ENCODE results near the gene RXFP2.

RXFP2 gene

DNA sequence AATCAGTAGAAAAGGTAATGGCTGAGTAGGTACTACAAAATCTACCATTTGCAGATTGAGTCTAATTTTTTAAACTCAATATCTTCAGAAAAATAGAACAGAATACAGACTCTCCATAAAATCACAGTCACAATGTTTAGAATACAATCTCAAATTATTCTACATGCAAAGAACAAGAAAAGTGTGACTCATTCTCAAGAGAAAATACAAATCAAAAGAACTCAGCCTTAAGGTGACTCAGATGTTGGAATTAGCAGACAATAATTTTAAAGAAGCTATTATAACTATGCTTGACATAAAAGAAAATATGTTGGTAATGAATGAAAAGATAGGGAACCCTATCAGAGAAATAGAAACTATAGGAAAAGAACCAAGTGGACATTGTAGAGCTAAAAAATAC lies 78.9 kb downstream of the RXFP2 start:
- in situ Hi-C loops (cut with MboI; ENCODE audit: low sequenced_read_pairs) = no loop called here

DNA sequence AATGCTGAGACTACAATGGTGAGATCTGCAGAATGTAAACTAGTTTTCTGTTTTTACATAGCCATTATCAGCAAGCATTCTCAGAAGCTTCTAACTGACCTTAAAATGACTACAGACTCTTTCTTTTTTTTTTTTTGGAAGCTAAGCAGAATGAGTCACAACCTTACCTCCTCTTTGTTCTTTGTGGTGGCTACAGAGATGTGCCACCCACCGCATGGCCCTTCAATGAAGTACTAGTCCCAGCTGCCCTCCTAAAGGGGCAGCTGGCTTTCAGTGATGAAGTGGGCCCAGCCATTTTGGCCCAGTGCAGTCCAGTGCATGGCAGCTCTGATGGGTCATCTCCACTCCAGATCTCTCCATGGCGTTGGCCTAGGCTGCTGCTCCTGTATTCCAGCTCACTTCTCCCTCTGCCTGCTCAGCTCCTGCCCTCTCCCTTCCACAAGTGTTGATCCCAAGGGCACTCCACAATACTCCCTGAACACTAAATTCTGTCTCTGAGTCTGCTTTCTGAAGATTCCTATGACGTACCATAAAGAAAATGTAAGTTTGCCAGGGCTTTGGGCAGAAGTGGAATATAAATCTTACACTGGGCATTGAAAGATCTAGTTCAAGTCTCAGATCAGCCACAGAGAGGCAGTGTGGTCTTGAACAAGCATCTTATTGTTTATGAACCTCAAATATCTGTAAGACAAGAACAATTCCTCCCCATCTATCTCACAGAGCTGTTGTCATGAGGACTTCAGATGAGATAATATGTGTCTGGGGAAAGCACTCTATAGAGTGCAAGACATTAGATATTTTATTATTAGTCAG lies 85.6 kb downstream of the RXFP2 start:
- in situ Hi-C loops (cut with MboI; ENCODE audit: low sequenced_read_pairs) = no loop called here

DNA sequence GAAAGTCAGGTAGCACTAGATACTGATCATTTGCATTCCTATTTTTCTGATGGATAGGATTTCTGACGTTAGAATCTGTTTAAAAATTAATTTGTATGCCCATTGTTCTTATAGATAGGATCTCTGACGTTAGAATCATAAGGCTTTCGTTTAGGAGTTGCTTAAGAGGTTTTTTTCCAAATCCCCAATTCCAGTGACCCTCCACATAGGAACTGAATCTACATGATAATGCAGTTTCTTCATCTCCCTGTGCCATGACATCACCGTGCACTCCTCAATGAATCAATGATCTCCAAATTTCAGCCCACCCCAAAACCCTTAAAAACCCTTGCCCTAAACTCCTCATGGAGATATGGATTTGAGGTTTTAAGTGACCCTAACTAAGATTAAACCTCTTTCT lies 87.2 kb downstream of the RXFP2 start:
- in situ Hi-C loops (cut with MboI; ENCODE audit: low sequenced_read_pairs) = no loop called here

DNA sequence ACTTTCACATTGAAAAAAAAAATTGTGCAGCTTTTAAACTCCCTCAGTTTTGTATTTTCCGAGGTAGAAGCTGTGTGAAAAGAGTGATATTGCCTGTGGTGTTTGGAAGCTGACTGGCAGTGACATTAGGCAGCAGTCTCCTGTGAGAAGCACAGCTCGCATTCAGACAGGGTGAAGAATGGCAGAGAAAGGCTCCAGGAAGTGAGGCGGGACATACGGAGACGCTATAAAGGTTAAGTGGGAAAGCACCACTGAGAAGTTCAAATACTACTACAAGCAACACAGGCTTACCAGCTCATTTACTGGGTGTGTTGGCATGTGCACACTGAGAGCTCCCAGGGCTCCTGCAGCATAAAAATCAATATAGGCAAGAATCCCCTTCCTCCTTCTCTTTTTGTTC lies 88.4 kb downstream of the RXFP2 start:
- in situ Hi-C loops (cut with MboI; ENCODE audit: low sequenced_read_pairs) = no loop called here

DNA sequence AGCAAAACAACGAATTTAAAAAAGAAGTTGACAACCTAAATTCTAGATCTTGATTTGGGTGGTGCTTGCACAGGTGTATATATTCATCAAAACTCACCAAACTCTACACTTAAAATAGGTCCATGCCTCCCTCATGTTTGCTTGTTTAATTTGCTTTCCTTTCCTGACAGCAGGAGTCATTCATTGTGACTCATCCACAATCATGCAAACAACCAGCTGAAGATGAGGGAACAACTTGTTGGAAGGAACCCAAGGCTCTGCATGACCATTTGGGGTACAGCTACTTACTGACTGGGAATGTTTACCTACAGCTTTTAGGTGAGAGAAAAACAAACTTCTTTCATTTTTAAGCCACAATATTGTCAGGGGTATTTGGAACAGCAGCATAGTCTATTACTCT lies 96.6 kb downstream of the RXFP2 start:
- in situ Hi-C loops (cut with MboI; ENCODE audit: low sequenced_read_pairs) = no loop called here

DNA sequence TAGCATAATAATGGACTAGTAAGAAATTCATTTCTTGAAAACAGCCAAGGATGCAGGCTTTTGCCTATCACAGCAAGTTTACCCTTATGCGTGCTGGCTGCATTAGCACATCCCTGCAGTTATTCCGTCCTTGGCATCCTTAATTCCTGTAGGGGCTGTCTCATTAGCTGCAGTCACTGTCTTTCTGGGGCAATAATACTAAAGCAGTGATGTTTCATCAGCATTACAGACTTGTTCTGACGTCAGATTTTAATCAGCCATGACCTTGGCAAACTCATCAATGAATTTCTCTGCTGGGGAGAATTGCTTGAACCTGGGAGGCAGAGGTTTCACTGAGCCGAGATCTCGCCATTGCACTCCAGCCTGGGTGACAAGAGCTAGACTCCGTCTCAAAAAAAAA lies 103.7 kb downstream of the RXFP2 start:
- in situ Hi-C loops (cut with MboI; ENCODE audit: low sequenced_read_pairs) = no loop called here

DNA sequence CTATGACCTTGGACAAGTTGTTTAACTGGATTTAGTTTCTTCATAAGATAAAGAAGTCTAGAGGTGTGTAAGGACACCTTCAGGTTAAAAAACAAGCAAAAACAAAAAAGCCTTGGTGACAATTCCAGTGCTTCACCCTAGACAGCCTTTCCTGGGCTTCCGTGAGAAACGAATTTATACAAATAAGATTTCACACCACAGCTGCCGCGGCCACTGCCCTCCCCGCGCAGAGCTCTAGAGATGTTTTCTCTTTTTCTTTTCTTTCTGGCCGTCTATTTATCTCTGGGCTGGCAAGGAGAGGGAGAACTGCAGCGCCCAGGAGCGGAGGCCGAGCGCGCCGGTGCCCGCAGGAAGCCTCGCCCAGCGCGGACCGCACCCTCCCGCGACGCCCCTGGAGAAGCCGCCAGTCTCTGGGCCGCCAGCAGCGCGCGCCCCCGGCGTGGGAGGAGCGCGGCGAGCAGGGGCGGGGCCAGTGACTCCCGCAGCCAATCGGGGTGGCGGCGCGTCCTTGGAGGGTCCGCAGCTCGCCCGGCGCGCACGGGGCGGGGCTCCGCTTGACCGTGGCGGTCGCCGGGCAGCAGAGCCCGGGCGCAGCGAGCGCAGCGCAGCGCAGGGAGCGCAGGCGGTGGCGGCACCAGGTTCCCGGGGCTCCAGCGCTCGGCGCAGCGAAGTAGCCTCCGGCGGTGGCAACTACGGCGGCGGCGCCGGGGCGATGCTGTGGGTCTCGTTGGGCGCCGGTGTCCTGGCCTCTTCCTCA lies 107.0 kb downstream of the RXFP2 start:
- in situ Hi-C loops (cut with MboI; ENCODE audit: low sequenced_read_pairs) = no loop called here

DNA sequence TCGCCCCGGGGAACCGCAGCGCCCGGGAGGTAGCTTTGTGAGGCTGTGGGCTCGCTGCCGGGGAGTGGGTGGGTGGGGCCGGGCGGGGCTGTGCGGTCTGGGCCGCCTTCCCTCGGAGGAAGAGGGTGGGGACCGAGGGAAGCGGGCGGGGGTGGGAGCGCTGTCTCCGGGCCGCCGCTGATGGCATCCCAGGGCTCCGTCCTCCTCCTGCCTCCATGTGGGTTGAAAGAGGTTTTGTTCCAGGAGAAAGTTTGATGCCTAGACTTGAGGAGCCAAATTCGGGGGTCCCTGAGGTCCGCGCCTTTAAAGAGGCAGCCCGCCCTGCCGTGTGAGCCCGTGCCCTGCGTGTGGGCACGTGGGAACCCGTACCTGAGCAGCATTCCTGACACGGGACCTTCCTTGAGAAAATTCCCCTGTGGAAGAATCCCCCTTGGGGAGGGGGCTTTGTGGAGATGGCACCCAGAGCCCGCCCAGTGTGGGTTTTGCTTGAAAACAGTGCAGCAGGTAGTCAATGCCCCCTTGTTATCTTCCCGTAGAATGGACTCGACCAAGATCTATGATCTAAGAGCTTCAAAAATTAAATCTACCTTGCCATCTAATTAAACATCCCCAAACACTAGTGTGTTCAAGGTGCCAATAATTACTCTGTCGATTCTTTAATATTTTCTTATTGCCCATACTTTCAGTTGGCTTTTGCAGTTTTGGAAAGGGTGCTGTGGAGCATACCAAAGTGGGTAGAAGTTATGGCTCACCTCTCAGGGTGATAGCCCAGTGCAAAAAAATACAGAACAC lies 107.8 kb downstream of the RXFP2 start:
- in situ Hi-C loops (cut with MboI; ENCODE audit: low sequenced_read_pairs) = no loop called here

DNA sequence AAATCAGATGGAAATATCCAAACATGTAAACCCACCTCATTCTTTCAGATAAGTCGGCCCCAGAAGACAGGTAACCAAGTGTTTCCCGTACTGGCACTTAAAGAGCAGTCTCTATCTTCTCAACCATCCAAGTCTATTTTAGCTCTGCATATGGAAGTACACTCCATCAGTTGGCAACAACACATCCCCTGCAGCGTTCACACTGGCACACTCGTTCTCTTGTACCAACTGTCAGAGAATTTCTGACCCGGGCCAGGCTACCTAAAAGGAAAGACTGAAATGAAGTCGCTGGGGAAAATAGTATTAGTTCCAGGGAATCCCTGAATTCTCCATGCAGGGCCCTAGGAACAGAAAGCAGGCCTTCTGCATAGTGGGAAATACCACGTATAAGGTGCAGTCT lies 109.3 kb downstream of the RXFP2 start:
- in situ Hi-C loops (cut with MboI; ENCODE audit: low sequenced_read_pairs) = no loop called here

DNA sequence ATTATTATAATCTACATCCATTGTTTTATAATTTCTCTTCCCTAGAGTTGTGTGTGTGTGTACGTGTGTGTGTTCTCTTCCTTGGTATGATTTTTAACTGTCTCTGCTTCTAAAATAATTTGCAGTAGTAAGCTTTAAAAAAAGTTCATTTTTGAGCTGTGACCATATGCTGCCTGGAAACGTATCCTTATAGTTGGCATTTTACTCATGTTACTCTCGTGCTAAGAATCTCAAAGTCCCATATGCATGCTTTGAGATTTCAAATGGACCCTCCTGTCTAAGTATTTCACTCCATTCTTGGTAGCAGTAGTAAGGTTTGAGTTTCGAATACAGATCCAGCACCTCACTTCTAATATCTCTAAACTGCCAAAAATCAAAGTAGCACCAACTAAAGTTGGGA lies 109.9 kb downstream of the RXFP2 start:
- in situ Hi-C loops (cut with MboI; ENCODE audit: low sequenced_read_pairs) = no loop called here

DNA sequence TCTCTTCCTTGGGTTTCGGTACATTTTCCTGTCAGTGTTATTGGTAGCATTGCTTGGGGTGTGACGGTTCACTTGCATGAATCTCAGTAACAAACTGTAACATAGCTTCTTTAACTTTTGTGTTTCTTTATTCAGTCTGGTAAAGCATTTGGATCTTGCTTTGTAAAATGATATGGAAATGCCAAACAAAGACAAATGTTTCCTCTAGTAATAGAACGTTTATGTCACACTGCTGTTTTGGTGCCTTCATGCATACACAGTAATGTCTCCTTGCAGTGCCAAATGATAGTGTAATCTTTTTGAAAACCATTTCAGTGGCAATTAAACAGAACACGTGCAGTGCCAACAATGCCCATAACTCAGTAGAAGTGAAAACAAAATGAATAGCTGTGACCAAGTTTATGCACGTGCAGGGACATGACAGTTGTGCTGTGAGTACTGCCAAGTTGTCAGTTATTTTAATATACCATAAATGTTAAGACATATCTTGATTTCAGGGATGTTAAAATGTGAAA lies 110.8 kb downstream of the RXFP2 start:
- in situ Hi-C loops (cut with MboI; ENCODE audit: low sequenced_read_pairs) = no loop called here

DNA sequence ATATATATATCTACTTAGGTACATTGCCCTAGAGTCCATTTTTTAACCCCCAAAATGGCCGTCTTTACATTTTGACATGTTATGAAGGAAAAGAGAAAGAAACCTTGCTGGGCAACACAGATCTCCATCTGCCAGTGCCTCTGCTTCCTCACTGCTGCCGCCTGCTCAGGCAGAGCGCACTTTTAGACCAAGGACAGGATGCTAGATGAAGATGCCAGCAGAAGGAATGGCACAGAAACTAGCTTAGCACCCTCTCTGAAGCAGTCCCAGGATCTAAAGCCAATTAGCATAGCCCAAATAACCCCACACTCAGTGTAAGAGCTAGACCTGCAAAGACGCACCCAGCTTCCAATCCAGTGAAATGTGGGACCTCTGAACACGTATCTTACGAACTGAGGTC lies 111.9 kb downstream of the RXFP2 start:
- in situ Hi-C loops (cut with MboI; ENCODE audit: low sequenced_read_pairs) = no loop called here

Measured in HL-60/S4 (cell line).